Epidermal melanocyte (primary cell): Measurements from ENCODE around the gene ITIH3.

Experiments
- DNase-seq: peaks from one replicate; pipeline ENCODE4 v3.0.0; 2011; ENCODE audit warnings: low spot score; ENCODE audit not compliant: insufficient read length

ITIH3 gene

DNA sequence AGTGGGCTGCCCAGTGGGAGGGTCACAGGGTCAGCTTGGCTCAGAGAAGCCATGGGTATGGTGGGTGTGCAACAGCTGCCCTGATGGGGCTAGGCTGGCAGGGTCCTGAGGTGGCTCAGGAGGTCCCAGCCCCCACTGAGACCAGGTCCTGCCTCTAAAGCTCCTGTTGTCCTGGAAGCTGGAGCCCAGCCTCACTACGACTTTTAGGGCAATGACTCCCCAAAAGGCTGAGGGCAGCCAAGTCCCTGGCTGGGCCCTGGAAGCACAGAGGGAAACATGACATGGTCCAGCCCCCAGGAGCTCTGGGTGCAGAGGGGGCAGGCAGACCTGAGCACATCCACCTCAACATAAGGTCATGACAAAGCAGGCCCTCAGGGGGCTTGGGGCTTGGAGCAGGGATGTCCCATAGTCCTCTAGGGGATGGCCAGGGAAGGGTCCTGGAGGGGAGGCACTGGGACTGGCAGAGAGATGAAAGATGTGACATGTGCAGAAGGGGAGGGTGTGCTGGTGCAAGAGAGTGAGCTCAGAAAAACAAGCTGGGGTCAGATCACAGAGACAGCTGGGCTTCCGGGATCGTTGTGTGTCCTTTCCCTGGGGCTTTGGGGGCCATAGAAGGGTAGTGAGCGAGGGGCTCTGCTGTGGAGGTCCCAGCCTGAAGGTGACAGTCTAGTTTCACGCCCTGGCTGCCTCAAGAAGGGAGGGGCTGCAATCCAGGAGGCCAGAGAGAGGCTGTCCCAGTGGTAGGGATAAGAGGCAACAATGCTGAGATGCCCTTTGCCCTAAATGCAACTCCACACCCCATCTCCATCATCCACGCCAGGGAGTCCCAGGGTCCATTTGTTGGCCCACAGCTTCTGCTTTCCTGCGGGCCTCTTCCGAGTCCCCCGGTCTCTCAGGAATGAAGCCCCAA lies 639 bp upstream of the ITIH3 start:
- DNase-seq: no peak

DNA sequence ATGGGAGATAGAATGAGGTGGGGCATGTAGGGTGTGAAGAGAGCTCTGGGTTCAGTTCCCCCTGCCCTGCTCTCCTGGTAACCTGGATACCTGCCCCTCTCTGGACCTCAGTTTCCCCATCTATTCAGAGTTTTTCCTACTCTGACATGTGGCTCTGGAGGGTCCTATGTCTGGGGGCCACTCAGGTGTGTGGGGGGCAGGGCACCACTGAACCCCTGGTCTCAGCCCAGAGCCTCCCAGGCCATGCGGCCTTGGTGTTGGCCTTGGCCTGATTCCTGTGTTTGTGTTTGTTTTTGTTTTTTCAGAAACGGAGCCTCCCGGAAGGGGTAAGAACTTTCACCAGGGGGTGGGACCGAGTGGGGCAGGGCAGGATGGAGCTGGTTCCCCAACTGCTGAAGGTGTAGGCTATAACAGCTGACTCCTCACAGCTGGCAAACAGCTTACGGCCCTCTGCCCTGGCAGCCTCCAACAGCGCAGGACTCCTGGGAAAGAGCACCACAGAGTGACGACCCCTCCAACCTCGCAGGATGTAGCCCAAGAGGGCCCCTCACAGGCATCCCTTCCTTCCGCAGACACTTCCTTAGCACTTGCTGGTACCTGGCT lies 803 bp downstream of the ITIH3 start:
- no peak for DNase-seq

DNA sequence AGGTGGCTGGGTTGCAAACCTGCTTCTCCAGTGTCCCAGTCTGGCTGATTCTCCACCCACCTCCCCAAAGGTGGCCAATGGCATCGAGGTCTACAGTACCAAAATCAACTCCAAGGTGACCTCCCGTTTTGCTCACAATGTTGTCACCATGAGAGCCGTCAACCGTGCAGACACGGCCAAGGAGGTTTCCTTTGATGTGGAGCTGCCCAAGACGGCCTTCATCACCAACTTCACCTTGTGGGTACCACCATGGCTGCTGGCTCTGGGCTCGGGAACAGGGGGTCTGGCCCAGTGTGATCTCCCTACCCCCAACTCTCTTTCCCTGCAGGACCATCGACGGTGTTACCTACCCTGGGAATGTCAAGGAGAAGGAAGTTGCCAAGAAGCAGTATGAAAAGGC lies 1.8 kb downstream of the ITIH3 start:
- DNase-seq: no peak

DNA sequence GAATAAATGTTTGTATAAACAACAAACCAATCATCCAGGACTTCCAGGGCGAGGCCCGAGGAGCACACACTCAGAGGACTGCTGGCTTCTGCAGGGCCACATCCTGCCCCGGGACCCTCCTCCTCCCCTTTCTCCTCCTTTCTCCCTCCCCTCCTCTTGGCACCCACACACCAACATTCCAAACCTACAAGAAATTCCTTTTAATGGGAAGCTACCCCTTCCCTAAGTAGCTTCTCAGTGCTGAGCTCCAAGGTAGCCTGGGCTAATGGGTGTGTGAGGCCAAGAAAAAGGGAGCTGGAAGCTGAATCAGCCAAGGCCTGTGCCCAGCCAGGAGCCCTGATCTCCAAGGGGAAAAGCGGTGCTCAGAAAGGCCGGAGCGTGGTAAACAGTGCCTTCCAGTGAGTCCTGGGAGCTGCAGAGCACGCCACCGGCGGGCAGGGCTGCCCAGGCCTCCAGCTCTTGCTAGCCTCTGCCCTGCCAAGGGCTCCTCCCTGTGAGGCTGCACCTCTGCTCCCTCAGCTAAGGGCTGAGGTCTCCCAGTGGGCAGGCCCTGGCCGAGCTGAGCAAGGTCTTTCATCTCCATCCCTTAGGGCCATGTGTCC lies 3.9 kb downstream of the ITIH3 start:
- DNase-seq: no peak

DNA sequence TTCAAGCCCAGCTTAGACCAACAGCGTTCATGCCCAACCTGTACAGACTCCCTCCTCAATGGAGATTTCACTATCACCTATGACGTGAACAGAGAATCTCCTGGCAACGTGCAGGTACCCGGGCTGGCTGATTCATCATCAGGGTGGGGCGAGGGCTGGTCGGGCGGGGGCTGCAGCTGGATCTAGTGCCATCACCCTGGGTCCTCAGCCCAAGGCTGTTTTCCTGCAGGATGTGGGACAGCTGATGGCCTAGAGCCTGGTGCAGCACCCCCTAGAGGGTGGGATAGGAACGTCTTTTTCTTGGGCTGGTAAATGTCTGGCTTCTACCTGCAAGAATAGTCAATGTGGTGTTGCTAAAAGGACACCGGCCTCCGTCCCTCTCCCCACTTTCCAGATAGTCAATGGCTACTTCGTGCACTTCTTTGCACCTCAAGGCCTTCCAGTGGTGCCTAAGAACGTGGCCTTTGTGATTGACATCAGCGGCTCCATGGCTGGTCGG lies 4.4 kb downstream of the ITIH3 start:
- no peak for DNase-seq

DNA sequence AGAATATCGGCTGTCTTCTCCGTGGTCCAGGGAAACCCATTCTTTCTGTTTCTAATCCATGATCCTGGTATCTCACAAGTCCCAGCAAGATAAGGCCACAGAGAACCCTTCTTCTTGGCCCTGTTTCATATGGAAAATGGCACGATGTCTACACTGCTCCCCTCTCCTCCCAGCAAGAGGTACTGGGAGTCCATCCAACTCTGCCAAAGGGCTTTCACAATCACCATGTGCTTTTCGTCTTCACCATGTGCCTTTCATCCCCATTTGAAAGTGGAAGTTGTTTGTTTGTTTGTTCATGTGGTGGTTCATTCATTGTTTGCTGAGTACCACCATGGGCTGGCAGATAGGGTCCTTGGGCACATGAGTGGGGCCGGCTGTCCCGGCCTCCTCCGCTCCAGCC lies 5.5 kb downstream of the ITIH3 start:
- no peak for DNase-seq

DNA sequence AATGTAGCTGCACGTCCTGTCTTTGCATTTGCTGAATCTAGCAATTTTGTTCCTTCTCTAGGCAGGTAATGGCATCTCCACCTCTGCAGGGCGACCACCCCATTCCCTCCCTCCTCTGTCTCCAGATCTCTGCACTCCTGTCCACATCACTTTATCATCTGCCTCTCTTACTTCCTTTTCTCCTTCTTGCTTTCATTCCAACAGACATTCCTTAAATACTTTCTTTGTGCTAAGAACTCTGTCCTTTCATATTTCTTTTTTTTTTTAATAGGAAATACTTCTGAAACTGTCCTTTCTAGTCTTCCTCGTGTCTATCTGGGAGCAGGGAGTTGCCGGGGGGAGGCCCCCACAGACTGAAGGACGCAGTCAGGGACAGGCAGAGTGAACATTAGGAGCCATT lies 7.2 kb downstream of the ITIH3 start:
- no peak for DNase-seq

DNA sequence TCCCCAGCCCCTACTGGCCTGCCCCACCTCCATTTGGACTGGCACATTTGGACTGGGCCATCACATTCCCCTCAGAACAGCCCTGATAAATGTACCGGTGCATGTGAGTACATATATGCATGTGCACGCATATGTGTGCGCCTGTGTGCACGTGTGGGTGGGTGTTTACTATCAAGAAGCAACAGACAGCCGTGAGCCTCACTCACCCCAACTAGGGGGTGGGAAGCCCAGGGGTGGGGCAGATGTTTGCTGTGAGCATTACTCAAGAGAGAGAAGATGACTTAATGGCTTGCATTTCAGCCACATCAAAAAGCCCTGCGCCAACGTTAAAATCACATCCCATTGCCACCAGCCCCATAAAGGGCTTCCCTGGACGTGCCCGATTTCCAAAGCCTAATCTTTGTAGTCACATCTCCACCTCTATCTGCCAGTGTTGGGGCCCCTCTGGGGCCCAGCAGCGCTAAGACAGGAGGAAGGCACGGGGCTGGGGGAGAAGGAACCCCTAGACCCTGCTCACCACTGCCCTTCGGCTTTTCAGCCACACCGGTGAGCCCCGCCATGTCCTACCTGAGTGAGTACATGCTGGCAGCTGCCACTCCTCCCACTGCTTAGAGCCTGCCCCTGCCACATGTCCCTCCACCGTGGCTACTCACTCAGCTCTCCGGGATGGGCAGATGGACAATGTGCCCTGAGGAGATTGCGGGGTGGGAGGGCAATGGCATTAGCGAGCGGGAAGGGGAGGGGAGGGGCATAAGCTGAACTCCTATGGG lies 10.9 kb downstream of the ITIH3 start:
- no peak for DNase-seq

DNA sequence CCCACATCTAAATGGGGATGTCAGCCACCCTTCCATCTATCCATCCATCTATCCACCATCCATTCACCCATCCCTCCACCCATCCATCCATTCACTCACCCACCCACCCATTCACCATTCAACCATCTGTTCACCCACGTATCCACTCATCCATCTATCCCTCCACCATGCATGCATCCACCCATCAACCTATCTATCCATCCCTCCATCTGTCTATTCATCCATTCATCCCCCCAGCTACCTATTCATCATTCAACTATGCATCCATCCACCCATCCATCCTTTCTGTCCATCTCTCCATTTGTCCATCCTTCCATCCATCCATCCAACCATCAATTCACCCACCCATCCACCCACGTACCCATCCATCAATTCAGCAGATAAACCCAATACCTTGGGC lies 14.6 kb downstream of the ITIH3 start:
- DNase-seq: no peak

DNA sequence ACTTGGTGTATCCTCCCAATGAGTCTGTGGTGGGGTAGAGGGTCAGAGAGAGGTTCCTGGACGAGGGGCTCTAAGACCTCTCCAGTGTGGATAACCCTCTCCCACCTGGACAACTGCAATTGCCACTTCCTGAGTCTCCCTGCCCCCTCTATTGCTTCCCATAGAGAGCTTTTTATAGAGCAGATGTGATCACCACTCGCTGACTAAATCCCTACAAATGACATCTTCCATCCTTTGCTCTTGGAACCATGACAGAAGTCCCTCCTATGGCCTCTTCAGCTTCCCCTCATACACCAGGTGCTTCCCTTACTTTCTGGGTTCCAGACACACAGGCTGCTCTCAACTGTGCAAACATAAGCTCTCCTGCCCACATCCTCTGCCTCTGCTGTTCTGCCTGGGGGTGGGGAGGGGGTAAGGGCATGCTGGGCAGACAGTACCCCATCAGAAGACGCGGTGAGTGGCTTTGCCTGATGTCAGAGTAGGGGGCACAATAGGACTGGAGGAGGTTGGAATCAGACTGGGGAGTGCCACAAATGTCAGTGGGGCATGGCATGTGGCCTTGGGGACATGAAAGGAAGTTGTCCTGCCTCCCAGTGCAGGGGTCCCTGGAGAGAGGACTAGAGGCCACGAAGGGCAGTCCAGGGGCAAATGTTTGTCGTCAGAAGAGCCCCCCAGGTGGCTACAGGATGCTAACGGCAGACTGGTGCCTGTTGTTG lies 15.2 kb downstream of the ITIH3 start:
- no peak for DNase-seq

DNA sequence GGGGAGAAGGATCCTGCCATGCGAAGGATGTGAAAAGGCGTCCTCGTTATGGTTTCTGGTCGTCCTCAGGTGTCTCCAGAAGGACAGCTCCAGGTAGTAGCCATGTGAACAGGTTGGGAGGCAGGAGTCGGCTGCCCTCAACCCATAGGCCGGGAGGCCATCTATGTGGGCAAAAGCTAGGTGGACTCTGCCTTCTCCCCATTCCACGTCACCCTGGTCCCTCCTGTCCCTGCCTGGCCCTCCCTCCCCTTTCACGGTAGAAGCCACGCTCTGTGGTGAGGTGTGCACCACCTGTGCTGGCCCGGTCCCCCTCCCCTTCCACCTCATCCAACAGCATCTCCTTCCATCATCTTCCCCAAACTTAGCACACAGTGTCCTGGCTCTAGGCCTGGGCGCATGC lies 16.3 kb downstream of the ITIH3 start:
- no peak for DNase-seq

DNA sequence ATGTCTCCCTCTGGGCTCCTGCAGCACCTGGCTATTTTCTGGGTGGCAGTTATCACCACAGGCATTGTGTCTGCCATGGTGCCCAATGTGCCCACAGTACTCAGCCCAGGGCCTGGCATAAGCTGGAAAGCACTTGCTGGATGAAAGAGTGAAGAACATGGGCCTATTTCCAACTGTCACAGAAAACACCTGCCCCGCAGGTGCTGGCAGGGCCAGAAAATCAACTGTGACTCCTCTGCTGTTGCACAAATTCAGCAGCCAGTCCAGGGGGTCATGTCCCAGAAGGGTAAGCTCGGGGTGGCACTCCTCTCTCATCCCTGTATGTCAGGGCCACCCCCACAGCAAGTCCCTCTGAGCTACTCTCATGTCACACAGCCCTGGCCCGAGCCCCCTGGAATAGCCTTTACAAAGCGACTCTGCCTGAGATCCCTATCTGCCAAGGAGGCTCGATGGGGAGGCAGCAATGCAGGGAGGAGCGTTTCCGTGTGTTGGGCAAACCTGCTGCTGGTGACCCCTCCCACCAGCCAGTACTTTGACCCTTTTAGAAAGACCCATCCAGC lies 16.9 kb downstream of the ITIH3 start:
- DNase-seq: no peak

DNA sequence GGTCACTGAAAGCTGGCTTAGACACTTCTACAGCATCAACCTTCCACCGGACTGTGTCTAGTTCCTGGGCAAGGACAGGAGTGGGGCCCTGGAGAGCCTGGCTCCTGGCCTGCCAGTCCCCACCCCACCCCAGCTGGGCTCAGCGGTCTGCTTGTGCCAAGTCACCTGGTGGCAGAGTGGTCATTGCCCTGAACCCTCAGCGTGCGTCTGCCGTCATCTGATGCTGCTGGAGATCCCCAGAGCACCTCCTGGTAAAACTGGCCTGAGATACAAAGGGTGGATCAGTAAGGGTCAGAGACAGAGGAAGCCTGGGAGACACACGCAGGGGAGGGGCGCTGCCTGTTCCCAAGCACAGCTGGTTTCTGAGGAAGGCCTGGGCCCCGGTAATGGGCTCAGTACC lies 19.2 kb downstream of the ITIH3 start:
- no peak for DNase-seq

DNA sequence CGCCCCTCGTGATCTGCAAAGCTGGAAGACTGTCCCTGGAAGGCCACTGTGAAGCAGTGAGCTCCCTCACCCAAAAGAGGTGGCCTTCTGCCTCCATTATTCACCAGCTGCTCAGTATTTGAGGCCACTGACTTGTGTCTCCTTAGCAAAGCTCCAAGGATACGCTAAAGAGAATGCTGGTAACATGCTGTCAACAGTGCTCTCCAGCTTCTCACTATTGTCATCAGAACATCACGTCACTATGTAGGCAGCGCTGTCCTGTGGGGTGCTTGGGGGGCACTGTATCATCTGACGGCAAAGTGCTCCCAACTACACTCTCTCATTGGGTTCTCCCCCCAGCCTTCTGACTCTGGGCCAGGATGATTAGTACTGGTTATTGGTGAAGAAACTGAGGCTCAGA lies 21.6 kb downstream of the ITIH3 start:
- DNase-seq: no peak

DNA sequence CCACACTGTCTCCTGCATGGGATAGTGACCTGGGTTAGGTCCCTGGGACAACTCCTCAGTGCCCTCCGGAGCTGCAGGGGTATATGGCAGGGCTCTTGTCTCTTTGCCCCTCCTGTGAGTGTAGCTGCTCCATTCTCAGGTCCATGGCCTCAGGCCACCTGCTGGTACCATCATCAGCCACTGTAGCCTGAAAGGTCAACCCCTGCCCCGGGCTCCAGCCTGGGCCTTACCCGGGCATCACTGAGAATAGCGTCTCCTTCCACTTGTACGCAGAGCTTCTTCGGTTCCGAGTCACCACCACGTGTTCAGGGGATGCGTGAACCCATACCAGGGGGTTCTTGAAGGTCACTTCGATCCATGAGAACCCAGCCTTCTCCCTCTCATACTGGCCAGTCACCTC lies 22.1 kb downstream of the ITIH3 start:
- no peak for DNase-seq

DNA sequence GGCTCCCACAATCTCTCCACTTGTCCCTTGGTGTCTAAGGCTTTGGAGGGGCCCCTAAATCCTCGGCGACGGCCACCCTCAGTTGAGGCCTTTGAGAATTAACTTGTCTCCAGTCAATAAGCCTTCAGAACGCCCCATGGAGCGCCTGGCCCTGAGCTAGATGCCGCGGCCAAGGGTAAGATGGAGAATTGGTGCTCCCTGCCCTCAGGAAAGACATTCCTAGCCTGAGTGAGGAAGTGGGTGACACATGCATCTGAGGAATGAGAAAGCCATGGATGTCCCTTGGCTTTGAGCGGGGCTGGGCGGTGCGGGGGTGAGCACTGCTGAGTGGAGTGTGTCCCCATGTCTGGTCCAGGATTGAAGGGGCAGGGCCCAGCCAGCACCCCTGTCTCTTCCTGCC lies 22.6 kb downstream of the ITIH3 start:
- no peak for DNase-seq

DNA sequence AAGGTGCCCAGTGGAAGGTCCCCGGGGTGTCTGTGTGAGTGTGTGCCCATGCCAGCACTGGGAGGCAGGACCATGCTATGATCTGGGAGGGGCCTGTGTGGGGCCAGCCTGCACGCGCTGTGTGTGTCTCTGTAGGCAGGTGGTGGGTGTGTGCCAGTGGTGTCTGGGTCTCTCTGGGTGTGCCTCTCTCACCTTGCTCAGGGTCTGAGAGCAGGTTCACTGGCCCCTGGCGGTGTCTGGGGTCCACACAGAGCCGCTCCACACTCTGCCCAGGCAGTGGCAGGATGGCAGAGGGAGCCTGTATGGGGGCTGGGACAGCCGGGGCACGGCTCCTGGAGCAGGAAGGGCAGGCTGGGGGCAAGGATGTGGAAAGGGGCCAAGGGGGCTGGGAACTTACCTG lies 23.3 kb downstream of the ITIH3 start:
- DNase-seq: no peak

DNA sequence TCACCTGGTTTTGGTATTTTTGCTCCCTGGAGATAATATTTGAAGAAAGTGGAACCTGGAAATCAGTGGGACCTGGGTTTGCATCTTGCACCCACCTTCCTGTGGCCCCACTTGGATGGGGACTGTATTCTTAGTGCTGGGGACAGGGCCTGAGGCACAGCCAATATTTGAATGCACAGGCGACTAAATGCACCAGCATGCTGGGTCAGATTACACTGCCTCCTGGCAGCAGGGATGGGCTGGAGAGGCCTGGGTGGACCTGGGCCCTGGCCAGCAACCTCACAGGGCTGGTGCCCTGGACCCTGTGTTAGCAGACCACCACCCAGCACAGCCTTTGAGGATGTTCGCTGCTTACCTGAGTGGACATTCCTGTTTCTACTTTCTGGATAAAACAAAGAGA lies 25.3 kb downstream of the ITIH3 start:
- no peak for DNase-seq

DNA sequence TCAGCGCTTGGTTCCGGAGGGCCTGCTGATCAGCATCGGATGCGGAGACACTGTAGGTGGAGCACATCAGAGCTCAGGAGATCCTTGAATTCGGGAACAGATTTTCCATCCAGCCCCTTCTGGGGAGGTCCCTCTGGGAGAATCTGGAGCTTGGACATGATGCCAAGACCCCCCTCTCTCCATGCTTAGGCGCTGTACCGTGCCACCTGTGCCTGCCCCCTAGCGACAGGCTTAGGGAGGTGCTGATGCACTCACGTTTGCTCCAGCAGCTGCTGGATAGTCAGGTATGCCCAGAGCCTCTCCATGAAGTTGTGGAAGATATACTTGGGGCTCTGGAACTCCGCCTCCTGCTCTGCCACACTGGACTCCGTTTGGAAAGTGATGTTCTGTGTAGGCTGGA lies 26.1 kb downstream of the ITIH3 start:
- no peak for DNase-seq

DNA sequence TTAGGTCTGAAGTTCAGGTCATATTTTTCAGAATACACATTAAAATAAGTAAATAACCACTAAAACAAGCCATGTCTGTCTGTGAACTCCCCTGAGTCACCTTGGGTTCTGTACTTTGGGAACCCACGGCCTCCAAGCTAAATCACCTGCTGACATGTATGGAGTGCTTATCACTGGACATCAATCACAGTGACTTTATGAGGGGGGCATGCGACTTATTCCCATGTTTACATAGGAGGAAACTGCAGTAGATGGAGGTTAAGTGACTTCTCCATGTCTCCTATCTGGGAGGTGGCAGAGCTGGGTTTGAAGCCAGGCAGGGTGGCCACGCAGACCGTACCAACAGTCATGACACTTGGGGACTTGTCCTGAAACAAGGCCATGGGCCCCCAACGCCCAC lies 27.8 kb downstream of the ITIH3 start:
- no peak for DNase-seq

DNA sequence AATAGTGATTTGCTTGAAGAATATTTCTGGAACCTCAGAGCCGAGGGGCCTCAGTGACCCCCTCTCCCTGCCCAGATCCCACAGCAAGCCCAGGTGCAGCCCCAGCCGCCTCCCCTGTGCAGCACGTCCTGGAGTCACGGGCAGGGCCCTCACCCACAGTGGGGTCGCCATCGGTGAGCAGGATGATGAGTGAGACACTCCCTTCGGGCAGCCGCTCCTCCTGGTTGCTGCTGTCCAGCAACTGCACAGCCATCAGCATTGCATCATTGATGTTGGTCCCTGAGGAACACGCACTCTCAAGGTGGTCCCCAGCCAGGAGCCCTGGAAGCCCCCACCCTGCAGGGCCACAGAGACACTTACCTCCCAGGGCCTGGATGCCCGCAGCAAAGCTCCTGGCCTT lies 29.4 kb downstream of the ITIH3 start:
- no peak for DNase-seq
